Aorta (tissue), 5 donors: ENCODE measurements around the gene PKP2. TPM values are rescaled to one million over a fixed set of nuclear protein-coding genes. Genes with fewer than 3 reads are reported as not detected.

ENCODE experiments used
- ATAC-seq: fragments of 200-7000 bp; cut with Tn5 transposase; one replicate; pipeline ENCODE4 v1.9.1; 2022; ENCODE audit warnings: moderate library complexity; ENCODE audit not compliant: low FRiP score
- DNase-seq, 2 donors: peaks; one replicate each; pipeline ENCODE4 v3.0.0-alpha.2; 2020
- H3K27ac ChIP-seq, 2 donors: one replicate each; pipeline ENCODE4 v1.5.1; 2013; ENCODE audit warnings: low read length in 2 of 2, mild to moderate bottlenecking in 2 of 2, moderate library complexity in 2 of 2, control low read depth in 1 of 2, inconsistent platforms in 1 of 2, low read depth in 1 of 2
- H3K27me3 ChIP-seq, 2 donors: one replicate each; pipeline ENCODE4 v1.6.1; 2013; ENCODE audit warnings: control low read depth in 1 of 2, low read length in 1 of 2, mild to moderate bottlenecking in 1 of 2, moderate library complexity in 1 of 2; ENCODE audit not compliant: insufficient read depth in 2 of 2, control insufficient read depth in 1 of 2
- H3K36me3 ChIP-seq, 2 donors: one replicate each; pipeline ENCODE4 v1.6.1; 2013; ENCODE audit warnings: control low read depth in 1 of 2, low read length in 1 of 2, mild to moderate bottlenecking in 1 of 2; ENCODE audit not compliant: insufficient read depth in 2 of 2, control insufficient read depth in 1 of 2
- H3K4me1 ChIP-seq, 2 donors: one replicate each; pipeline ENCODE4 v1.6.1; 2013; ENCODE audit warnings: low read length in 2 of 2, control low read depth in 1 of 2, mild to moderate bottlenecking in 1 of 2, moderate library complexity in 1 of 2; ENCODE audit not compliant: insufficient read depth in 2 of 2, control insufficient read depth in 1 of 2
- H3K4me3 ChIP-seq, 2 donors: one replicate each; pipeline ENCODE4 v1.5.1; 2013; ENCODE audit warnings: low read length in 2 of 2, control low read depth in 1 of 2, mild to moderate bottlenecking in 1 of 2
- H3K9me3 ChIP-seq: one replicate; pipeline ENCODE4 v1.6.1; 2013; ENCODE audit warnings: mild to moderate bottlenecking, low read length; ENCODE audit not compliant: control insufficient read depth
- WGBS, 2 donors: extraction: QIAGEN DNeasy Blood & Tissue Kit; methylation state at CpG; one replicate each; pipeline ENCODE4 v1.1.7; 2013; 5-methylcytosine and 5-hydroxymethylcytosine counted together
- intact Hi-C, 2 donors: fragments of 100-400 bp; cut with DNase I; formaldehyde crosslinking; loops; one replicate each; pipeline versions ENCODE4 v1.14.2 to v1.15.0; 2022
- long read RNA-seq, 2 donors: library from polyadenylated mRNA; unstranded; transcript quantifications; one replicate each; pipeline ENCODE4 v2.0.0, GENCODE V29; 2020 to 2021
- polyA plus RNA-seq, 2 donors: library from polyadenylated mRNA; stranded (reverse); fragments of 200-250 nt; gene quantifications; one replicate each; pipeline ENCODE4 v1.2.3, GENCODE V29; 2013
- total RNA-seq, 2 donors: library from RNA; stranded (reverse); fragmentation: NEBNext Ultra II Directional; extraction: Animal tissue kit (Norgen Biotek cat#: 25700); gene quantifications; one replicate each; pipeline ENCODE4 v1.2.1, GENCODE V29; 2021
- donor health status: healthy with polysubstance abuse.
- donor health status: Bipolar disorder and iron deficiency.
- donor health status: DM: no; HTN: no; CAD: no.
- donor health status: DM: no; HTN: no; CAD: no.
- donor health status: DM: yes; HTN: yes; CAD: no.

PKP2 gene
- 1 to 10 TPM in 1 of 2 donors, under 1 TPM in 1; 0.84 to 1.4 TPM for total RNA-seq
- 1 to 10 TPM in 1 of 2 donors, under 1 TPM in 1; 0.38 to 4.4 TPM for polyA plus RNA-seq
- long read RNA-seq, donor 1, full-length matches to known transcripts, result 2 of 2 reads
- long read RNA-seq, donor 1, partial matches to known transcripts, result 0 of 2 reads
- long read RNA-seq, donor 1, other reads (novel, unspliced or antisense), result 0 of 2 reads
- long read RNA-seq, donor 2, full-length matches to known transcripts, result 2 of 3 reads
- long read RNA-seq, donor 2, partial matches to known transcripts, result 1 of 3 reads
- long read RNA-seq, donor 2, other reads (novel, unspliced or antisense), result 0 of 3 reads

DNA sequence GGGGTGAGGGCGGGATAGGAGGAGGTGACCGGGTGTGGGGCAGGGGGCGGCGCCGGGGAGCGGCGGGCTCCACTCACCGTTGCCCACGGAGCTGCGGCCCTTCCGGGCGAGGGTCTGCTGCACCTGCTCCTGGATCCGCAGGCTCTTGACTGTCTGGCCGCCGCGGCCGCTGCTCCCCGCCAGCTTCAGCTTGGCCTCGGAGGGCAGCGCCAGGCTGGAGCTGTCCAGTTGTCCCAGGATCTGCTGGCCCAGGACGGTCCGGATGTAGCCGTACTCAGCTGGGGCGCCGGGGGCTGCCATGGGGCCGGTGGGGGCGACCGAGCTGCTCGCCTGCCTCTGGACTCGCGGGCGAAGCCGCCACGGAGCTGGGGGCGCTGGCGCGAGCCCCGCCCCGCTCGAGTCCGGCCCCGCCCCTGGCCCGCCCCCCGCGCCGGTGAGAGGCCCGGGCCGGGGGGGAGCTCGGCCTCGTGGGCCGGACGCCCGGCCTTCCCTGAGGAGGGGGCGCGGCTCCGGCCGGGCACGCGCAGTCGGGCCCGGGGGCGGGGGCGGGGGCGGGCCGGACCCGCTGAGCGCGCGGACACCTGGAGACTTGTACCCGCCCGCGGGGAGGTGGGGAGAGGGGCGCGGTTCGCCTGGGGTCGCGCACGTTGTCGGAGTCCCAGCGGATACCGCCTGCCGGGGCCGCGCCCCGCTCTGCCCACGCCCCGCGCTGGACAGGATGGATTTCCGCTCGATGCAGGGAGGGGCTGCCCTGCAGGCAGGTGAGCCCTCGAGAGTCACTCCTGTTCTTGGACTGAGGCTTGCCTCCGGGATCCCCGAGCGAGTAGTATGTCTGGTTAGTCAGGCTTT lies at the start of gene PKP2:
TSS of gene PKP2 (minus strand) at position 346 of the 849 bp plus-strand sequence. CDS start at position 300, 46 bp downstream.
- H3K4me1 ChIP-seq, result no peaks in the 10 kb centered on the region
- H3K9me3 ChIP-seq, result no peaks in the 10 kb centered on the region
- H3K27ac ChIP-seq, result no peak within 1 kb of the TSS
- intact Hi-C loops, result no loop called here
- 1% methylated on average over 65 to 94 of the region's 94 CpGs for WGBS, 2 donors
- DNase-seq, result peak in 1 of 2 donors; percentile 52
- H3K4me3 ChIP-seq, result peak within 1 kb of the TSS; percentile 14 to 34
- H3K36me3 ChIP-seq, result no peaks in the 10 kb centered on the region
- H3K27me3 ChIP-seq, result no peaks in the 10 kb centered on the region
- peak; percentile 59 for ATAC-seq

GRCh38 chr12:32944195-32944594 lies 47.6 kb upstream of the PKP2 start:
- Histone ChIP-seq H3K27me3 (no peaks in the 10 kb centered on the region), H3K4me3 (no peak overlapping the region), H3K9me3 (no peaks in the 10 kb centered on the region), H3K4me1 (no peaks in the 10 kb centered on the region), H3K36me3 (no peaks in the 10 kb centered on the region), H3K27ac (no peak overlapping the region)
- intact Hi-C loops, result no loop called here
- 80 to 83% methylated on average over 6 of the region's 6 CpGs for WGBS, 2 donors
- no peak for ATAC-seq
- DNase-seq, result no peak

DNA sequence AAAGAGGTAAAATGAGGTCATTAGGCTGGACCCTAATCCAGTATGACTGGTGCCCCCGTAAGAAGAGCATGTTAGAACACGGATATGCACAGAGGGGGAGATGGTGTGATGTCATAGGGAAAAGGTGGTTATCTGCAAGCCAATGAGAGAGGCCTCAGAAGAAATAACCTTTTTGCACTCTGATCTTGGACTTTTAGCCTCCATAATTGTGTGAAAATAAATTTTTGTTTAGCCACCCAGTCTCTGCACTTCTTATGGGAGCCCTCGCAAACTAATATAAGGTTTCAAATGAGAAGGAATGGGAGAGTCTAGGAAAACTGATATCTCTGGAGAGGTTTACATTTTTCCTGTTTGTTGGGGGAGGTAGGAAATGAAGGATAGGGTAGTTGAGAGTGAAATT lies 43.2 kb upstream of the PKP2 start:
- Histone ChIP-seq H3K36me3 (no peaks in the 10 kb centered on the region), H3K9me3 (no peaks in the 10 kb centered on the region), H3K4me1 (no peaks in the 10 kb centered on the region), H3K27ac (no peak overlapping the region), H3K27me3 (no peaks in the 10 kb centered on the region), H3K4me3 (no peak overlapping the region)
- intact Hi-C loops, result no loop called here
- 56 to 58% methylated on average over 3 of the region's 3 CpGs for WGBS, 2 donors
- ATAC-seq (no peak), DNase-seq (no peak)

DNA sequence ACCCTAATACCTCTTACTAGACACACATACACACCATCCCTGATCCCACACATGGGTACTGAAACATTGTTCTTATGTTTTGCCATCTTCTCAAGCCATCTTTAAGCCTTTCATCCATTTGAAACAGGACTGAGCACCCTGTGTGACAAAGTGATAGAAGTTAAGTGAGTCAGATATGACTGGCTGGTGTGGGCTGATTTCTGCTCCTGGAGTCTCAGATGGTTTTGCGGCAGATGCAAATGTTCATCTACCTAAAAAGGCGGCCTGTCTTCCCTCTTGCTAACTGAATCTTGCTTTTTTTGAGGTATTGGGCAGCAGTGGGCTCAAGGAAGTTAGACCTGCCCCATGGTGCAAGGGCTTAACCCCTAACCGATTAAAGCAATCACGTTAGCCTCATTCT lies 30.4 kb upstream of the PKP2 start:
- H3K27me3 ChIP-seq, result peaks cover 0 to 2% of the 10 kb centered on the region in 2 donors
- H3K36me3 ChIP-seq, result no peaks in the 10 kb centered on the region
- no peak overlapping the region for H3K27ac ChIP-seq
- DNase-seq, result no peak
- 89% methylated on average over 4 of the region's 4 CpGs for WGBS, 2 donors
- intact Hi-C loops, result no loop called here
- H3K4me1 ChIP-seq, result no peaks in the 10 kb centered on the region
- no peak for ATAC-seq
- no peak overlapping the region for H3K4me3 ChIP-seq
- no peaks in the 10 kb centered on the region for H3K9me3 ChIP-seq

- no peak overlapping the region for H3K4me3 ChIP-seq
- no peak for DNase-seq
- H3K27me3 ChIP-seq, result peaks cover 0 to 2% of the 10 kb centered on the region in 2 donors
- no peaks in the 10 kb centered on the region for H3K36me3 ChIP-seq
- H3K9me3 ChIP-seq, result no peaks in the 10 kb centered on the region
- no peaks in the 10 kb centered on the region for H3K4me1 ChIP-seq
- ATAC-seq, result no peak
- intact Hi-C loops, result no loop called here
- H3K27ac ChIP-seq, result no peak overlapping the region
- 47 to 72% methylated on average over 1 of the region's 1 CpG for WGBS, 2 donors
Measured at GRCh38 chr12:32926356-32926755, 29.8 kb upstream of the PKP2 start.

- ATAC-seq (no peak), DNase-seq (no peak)
- H3K36me3 ChIP-seq, result no peaks in the 10 kb centered on the region
- no peak overlapping the region for H3K27ac ChIP-seq
- intact Hi-C loops, result no loop called here
- peaks cover 0 to 2% of the 10 kb centered on the region in 2 donors for H3K27me3 ChIP-seq
- no peak overlapping the region for H3K4me3 ChIP-seq
- H3K4me1 ChIP-seq, result no peaks in the 10 kb centered on the region
- WGBS, 2 donors, result 79 to 80% methylated on average over 8 of the region's 8 CpGs
- no peaks in the 10 kb centered on the region for H3K9me3 ChIP-seq
Measured at GRCh38 chr12:32922546-32923297, 26.1 kb upstream of the PKP2 start.

DNA sequence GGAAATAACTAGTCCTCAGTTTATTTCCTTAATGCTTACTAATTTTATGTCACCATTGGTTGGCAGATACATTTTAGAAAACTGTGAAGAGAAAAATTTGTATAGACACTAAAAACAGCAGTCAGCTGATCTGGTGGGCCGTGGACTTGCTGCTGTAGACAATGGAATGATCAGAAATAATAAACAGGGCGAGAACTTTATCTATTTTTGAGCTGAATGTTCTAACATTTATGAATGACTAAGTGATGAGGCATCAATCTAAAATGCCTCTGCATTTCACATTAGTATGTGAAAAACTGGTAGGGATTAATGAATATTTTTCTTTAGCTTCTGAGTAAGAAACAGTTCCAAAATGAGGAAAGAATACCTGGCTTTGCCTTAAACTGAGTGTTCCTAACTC lies 24.8 kb upstream of the PKP2 start:
- Histone ChIP-seq H3K4me3 (no peak overlapping the region), H3K36me3 (no peaks in the 10 kb centered on the region), H3K27me3 (peaks cover 0 to 2% of the 10 kb centered on the region in 2 donors), H3K4me1 (no peaks in the 10 kb centered on the region), H3K27ac (no peak overlapping the region), H3K9me3 (no peaks in the 10 kb centered on the region)
- WGBS, 2 donors, result 7 to 8% methylated on average over 2 of the region's 2 CpGs
- no peak for ATAC-seq
- intact Hi-C loops, result no loop called here
- no peak for DNase-seq

GRCh38 chr12:32920506-32921085 lies 24.0 kb upstream of the PKP2 start:
- WGBS, 2 donors, result 52 to 66% methylated on average over 8 of the region's 8 CpGs
- H3K4me3 ChIP-seq, result no peak overlapping the region
- no peaks in the 10 kb centered on the region for H3K9me3 ChIP-seq
- no peaks in the 10 kb centered on the region for H3K27me3 ChIP-seq
- no peaks in the 10 kb centered on the region for H3K4me1 ChIP-seq
- H3K27ac ChIP-seq, result no peak overlapping the region
- intact Hi-C loops, result no loop called here
- no peaks in the 10 kb centered on the region for H3K36me3 ChIP-seq
- ATAC-seq (no peak), DNase-seq (no peak)
